GM23248 (cell line): Measurements from ENCODE around the gene DDRGK1. TPM values are rescaled to one million over a fixed set of nuclear protein-coding genes. Genes with fewer than 3 reads are reported as not detected.

Experiments
- DNase-seq: peaks from one replicate; pipeline ENCODE4 v3.0.0-alpha.2; 2015
- H2AFZ ChIP-seq: fragments of 200-600 bp; sonication (generic); 2 replicates; pipeline ENCODE4 v1.6.1; 2016; ENCODE audit warnings: antibody characterized with exemption
- H3F3A ChIP-seq: fragments of 200-600 bp; sonication (generic); 2 replicates; pipeline ENCODE4 v1.6.1; 2016; ENCODE audit warnings: mild to moderate bottlenecking, antibody characterized with exemption, mixed run types; ENCODE audit not compliant: insufficient read depth
- H3K27ac ChIP-seq: fragments of 200-600 bp; sonication (generic); 2 replicates; pipeline ENCODE4 v1.5.1; 2016; ENCODE audit warnings: mild to moderate bottlenecking
- H3K27me3 ChIP-seq: fragments of 200-600 bp; sonication (generic); replicated peaks from 2 replicates; pipeline ENCODE4 v1.6.1; 2016; ENCODE audit warnings: mild to moderate bottlenecking; ENCODE audit not compliant: insufficient read depth
- H3K36me3 ChIP-seq: fragments of 200-600 bp; sonication (generic); 2 replicates; pipeline ENCODE4 v1.6.1; 2016; ENCODE audit warnings: low read depth, mild to moderate bottlenecking
- H3K4me1 ChIP-seq: fragments of 200-600 bp; sonication (generic); 2 replicates; pipeline ENCODE4 v1.6.1; 2016; ENCODE audit warnings: mild to moderate bottlenecking; ENCODE audit not compliant: insufficient read depth
- H3K4me2 ChIP-seq: fragments of 200-600 bp; sonication (generic); one replicate; pipeline ENCODE4 v1.6.1; 2016; ENCODE audit warnings: mild to moderate bottlenecking; ENCODE audit not compliant: unreplicated experiment
- H3K4me3 ChIP-seq: fragments of 200-600 bp; sonication (generic); 2 replicates; pipeline ENCODE4 v1.5.1; 2016; ENCODE audit warnings: mild to moderate bottlenecking
- H3K79me2 ChIP-seq: fragments of 200-600 bp; sonication (generic); 2 replicates; pipeline ENCODE4 v1.6.1; 2016; ENCODE audit warnings: mild to moderate bottlenecking; ENCODE audit not compliant: insufficient read depth
- H3K9ac ChIP-seq: fragments of 200-600 bp; sonication (generic); 2 replicates; pipeline ENCODE4 v1.6.1; 2016; ENCODE audit warnings: mild to moderate bottlenecking
- H3K9me2 ChIP-seq: fragments of 200-600 bp; sonication (generic); 2 replicates; pipeline ENCODE4 v1.6.1; 2016; ENCODE audit warnings: mixed run types, mild to moderate bottlenecking, moderate library complexity; ENCODE audit not compliant: insufficient read depth
- H3K9me3 ChIP-seq: fragments of 200-600 bp; sonication (generic); one replicate; pipeline ENCODE4 v1.6.1; 2017; ENCODE audit warnings: low read depth
- H4K20me1 ChIP-seq: fragments of 200-600 bp; sonication (generic); 2 replicates; pipeline ENCODE4 v1.6.0; 2016; ENCODE audit not compliant: insufficient read depth
- EZH2 ChIP-seq: fragments of 200-600 bp; sonication (generic); IDR thresholded peaks from 2 replicates; pipeline ENCODE4 v1.6.1; 2018; ENCODE audit warnings: antibody characterized with exemption, mild to moderate bottlenecking; ENCODE audit not compliant: insufficient read depth, poor library complexity, severe bottlenecking
- EZH2phosphoT487 ChIP-seq: fragments of 200-600 bp; sonication (generic); IDR thresholded peaks from 2 replicates; pipeline ENCODE4 v1.6.1; 2018; ENCODE audit warnings: antibody characterized with exemption, moderate library complexity, mild to moderate bottlenecking, low read depth; ENCODE audit not compliant: insufficient read depth
- WGBS, 2 experiments: methylation state at CpG; one replicate each; pipeline ENCODE4 v1.1.6; 2015 to 2017; ENCODE audit warnings: low lambda C conversion rate in 2 of 2, low coverage in 1 of 2; ENCODE audit errors: missing lambda C conversion rate in 2 of 2; 5-methylcytosine and 5-hydroxymethylcytosine counted together
- in situ Hi-C: fragments of 300-500 bp; cut with MboI; formaldehyde crosslinking; loops from 2 replicates; pipeline ENCODE4 v1.15.0; 2020
- polyA plus RNA-seq: library from polyadenylated mRNA; unstranded; fragments of >200 nt; fragmentation: Nextera tagmentation; extraction: Ambion mirVana; gene quantifications from 2 replicates; pipeline ENCODE4 v1.2.1, GENCODE V29; 2016
- total RNA-seq: library from RNA; depleted of rRNA; stranded (reverse); fragments of >200 nt; shearing (Covaris generic); gene quantifications from 2 replicates; pipeline ENCODE4 v1.2.3, GENCODE V29; 2014

Gene DDRGK1
- total and polyA plus RNA-seq, 2 experiments from 2014 or later: 50.8 to 55.9 TPM

GRCh38 chr20:3199206-3199605 is 5.3 kb downstream of the DDRGK1 start:
- Histone ChIP-seq H3K27me3 (no peaks in the 10 kb centered on the region), H3K79me2 (peaks cover 26% of the 10 kb centered on the region), H3K9me2 (no peaks in the 10 kb centered on the region), H3F3A (no peaks in the 10 kb centered on the region), H3K4me1 (peaks cover 8% of the 10 kb centered on the region), H3K36me3 (peaks cover 4% of the 10 kb centered on the region; the same call in 1 of the 2 replicates), H3K9ac (no peak overlapping the region), H3K9me3 (no peaks in the 10 kb centered on the region), H4K20me1 (no peaks in the 10 kb centered on the region), H3K4me3 (no peak overlapping the region), H2AFZ (no peak overlapping the region), H3K4me2 (no peak overlapping the region), H3K27ac (no peak overlapping the region)
- WGBS, 2 experiments: 48% methylated on average over 2 of the region's 2 CpGs
- DNase-seq: no peak
- TF ChIP-seq EZH2: no peak
- no peak for TF ChIP-seq EZH2phosphoT487
- in situ Hi-C loops: no loop called here

- DNase-seq: no peak
These were observed 8.8 kb downstream of the DDRGK1 start for GRCh38 chr20:3195590-3196237.

GRCh38 chr20:3194617-3195280 is 9.7 kb downstream of the DDRGK1 start:
- Histone ChIP-seq H4K20me1 (no peaks in the 10 kb centered on the region), H3K9ac (no peak overlapping the region), H3K27ac (no peak overlapping the region), H3K36me3 (peaks cover 7% of the 10 kb centered on the region; the same call in 1 of the 2 replicates), H2AFZ (no peak overlapping the region), H3K4me3 (no peak overlapping the region), H3K4me2 (no peak overlapping the region), H3K9me2 (no peaks in the 10 kb centered on the region), H3K9me3 (no peaks in the 10 kb centered on the region), H3K79me2 (no peaks in the 10 kb centered on the region), H3K27me3 (no peaks in the 10 kb centered on the region), H3K4me1 (no peaks in the 10 kb centered on the region), H3F3A (no peaks in the 10 kb centered on the region)
- in situ Hi-C loops: no loop called here
- DNase-seq: no peak
- TF ChIP-seq EZH2 (no peak), EZH2phosphoT487 (no peak)
- 83 to 88% methylated on average over 10 of the region's 10 CpGs for WGBS, 2 experiments

More at GRCh38 chr20:3195590-3196237, 8.8 kb downstream of the DDRGK1 start:
- Histone ChIP-seq H3K27me3 (no peaks in the 10 kb centered on the region), H3K9me2 (no peaks in the 10 kb centered on the region), H3K9me3 (no peaks in the 10 kb centered on the region), H3K36me3 (peaks cover 7% of the 10 kb centered on the region; the same call in 1 of the 2 replicates), H4K20me1 (no peaks in the 10 kb centered on the region), H3K79me2 (no peaks in the 10 kb centered on the region), H3K9ac (no peak overlapping the region), H3K4me2 (no peak overlapping the region), H3K4me1 (no peaks in the 10 kb centered on the region), H3K4me3 (no peak overlapping the region), H3K27ac (no peak overlapping the region), H3F3A (no peaks in the 10 kb centered on the region), H2AFZ (no peak overlapping the region)
- 81 to 84% methylated on average over 7 of the region's 7 CpGs for WGBS, 2 experiments
- no peak for TF ChIP-seq EZH2
- TF ChIP-seq EZH2phosphoT487: no peak
- in situ Hi-C loops: no loop called here

- H3K9ac ChIP-seq: no peak overlapping the region
- DNase-seq: no peak
- TF ChIP-seq EZH2: no peak
- TF ChIP-seq EZH2phosphoT487: no peak
These were observed 10.5 kb downstream of the DDRGK1 start for GRCh38 chr20:3193806-3194616.

More at GRCh38 chr20:3193806-3194616, 10.5 kb downstream of the DDRGK1 start:
- H3K9me3 ChIP-seq: no peaks in the 10 kb centered on the region
- WGBS, 2 experiments: 90 to 92% methylated on average over 14 of the region's 14 CpGs
- peaks cover 7% of the 10 kb centered on the region; the same call in 1 of the 2 replicates for H3K36me3 ChIP-seq
- H2AFZ ChIP-seq: no peak overlapping the region
- H3K4me3 ChIP-seq: no peak overlapping the region
- no peaks in the 10 kb centered on the region for H4K20me1 ChIP-seq
- in situ Hi-C loops: no loop called here
- no peaks in the 10 kb centered on the region for H3K79me2 ChIP-seq
- no peaks in the 10 kb centered on the region for H3K4me1 ChIP-seq
- no peaks in the 10 kb centered on the region for H3K27me3 ChIP-seq
- no peak overlapping the region for H3K4me2 ChIP-seq
- no peak overlapping the region for H3K27ac ChIP-seq
- no peaks in the 10 kb centered on the region for H3F3A ChIP-seq
- no peaks in the 10 kb centered on the region for H3K9me2 ChIP-seq
